Gastrocnemius medialis (tissue), 4 donors: ENCODE results near the gene ITPR2.

ENCODE experiments used
- POLR2A ChIP-seq, 2 donors: fragments of 450-650 bp; IDR thresholded peaks; one replicate each; pipeline ENCODE4 v1.6.1; 2017; ENCODE audit warnings: antibody characterized with exemption in 2 of 2, mild to moderate bottlenecking in 2 of 2, moderate library complexity in 2 of 2
- TF ChIP-seq, protein P1 (sequence below), 5 experiments: fragments of 450-650 bp in 3 of 5; fragments of 200-600 bp in 2 of 5; sonication (generic) in 2 of 5; IDR thresholded peaks in 4 of 5; conservative IDR thresholded peaks in 1 of 5; 1 replicate in 4 of 5; 2 replicates in 1 of 5; pipeline ENCODE4 v1.5.1; 2016 to 2019; ENCODE audit warnings: antibody characterized with exemption in 5 of 5, mild to moderate bottlenecking in 3 of 5, moderate library complexity in 3 of 5

DNA sequence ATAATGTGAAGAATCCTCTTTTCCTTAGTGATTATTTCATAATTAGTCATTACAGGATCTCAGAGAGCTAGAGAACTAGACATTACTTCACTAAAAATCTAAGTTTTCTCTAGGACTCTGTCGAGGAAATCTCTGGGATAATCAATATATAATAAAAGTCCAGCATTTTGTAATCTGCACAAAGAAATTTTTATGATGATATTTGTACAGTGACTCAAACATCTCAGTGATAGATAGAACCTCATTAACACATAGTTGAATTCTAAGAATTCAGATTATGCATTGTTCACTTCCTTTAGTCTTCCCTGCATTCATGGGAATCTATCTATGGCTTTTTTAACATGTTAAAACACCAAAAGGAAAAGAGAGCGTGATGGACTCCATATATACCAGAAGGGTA, 11.0 kb downstream of the ITPR2 start:
- no peak for TF ChIP-seq POLR2A (IDR thresholded peaks at IDR 0.05)
- TF ChIP-seq, protein P1, sequence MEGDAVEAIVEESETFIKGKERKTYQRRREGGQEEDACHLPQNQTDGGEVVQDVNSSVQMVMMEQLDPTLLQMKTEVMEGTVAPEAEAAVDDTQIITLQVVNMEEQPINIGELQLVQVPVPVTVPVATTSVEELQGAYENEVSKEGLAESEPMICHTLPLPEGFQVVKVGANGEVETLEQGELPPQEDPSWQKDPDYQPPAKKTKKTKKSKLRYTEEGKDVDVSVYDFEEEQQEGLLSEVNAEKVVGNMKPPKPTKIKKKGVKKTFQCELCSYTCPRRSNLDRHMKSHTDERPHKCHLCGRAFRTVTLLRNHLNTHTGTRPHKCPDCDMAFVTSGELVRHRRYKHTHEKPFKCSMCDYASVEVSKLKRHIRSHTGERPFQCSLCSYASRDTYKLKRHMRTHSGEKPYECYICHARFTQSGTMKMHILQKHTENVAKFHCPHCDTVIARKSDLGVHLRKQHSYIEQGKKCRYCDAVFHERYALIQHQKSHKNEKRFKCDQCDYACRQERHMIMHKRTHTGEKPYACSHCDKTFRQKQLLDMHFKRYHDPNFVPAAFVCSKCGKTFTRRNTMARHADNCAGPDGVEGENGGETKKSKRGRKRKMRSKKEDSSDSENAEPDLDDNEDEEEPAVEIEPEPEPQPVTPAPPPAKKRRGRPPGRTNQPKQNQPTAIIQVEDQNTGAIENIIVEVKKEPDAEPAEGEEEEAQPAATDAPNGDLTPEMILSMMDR (IDR thresholded peaks at IDR 0.05 in 4 of 5, conservative IDR thresholded peaks at IDR 0.05 in 1 of 5), result no peak
